Naive thymus-derived CD8-positive, alpha-beta T cell (primary cell): ENCODE results near the gene RANGAP1. TPM values are rescaled to one million over a fixed set of nuclear protein-coding genes. Genes with fewer than 3 reads are reported as not detected.

ENCODE experiments used
- ATAC-seq, 2 donors: fragments of 150-1000 bp; cut with Tn5 transposase in 1 of 2; sonication (Bioruptor Pico), chemical (Tn5 transposase) in 1 of 2; 1 replicate in 1 of 2; 2 replicates in 1 of 2; pipeline ENCODE4 v1.10.0; 2021; ENCODE audit warnings: mild to moderate bottlenecking in 2 of 2, moderate library complexity in 2 of 2
- POLR2A ChIA-PET: fragments of 350-600 bp; sonication (Branson Sonifier 250); formaldehyde crosslinking; loops from one replicate; lab custom pipeline; 2021; ENCODE audit warnings: antibody characterized with exemption; lab: Charles Lee
- DNase-seq, 10 donors: peaks; one replicate each; pipeline versions ENCODE4 v3.0.0 to v3.0.0-alpha.2; 2020 to 2022
- H3K27ac Mint-ChIP-seq, 10 donors: one replicate each; pipeline ENCODE4 v1.8.0; 2020 to 2022; ENCODE audit warnings: mild to moderate bottlenecking in 10 of 10, mixed read lengths in 10 of 10, moderate library complexity in 4 of 10, inconsistent platforms in 1 of 10
- H3K27me3 Mint-ChIP-seq, 5 donors: one replicate each; pipeline ENCODE4 v1.8.0; 2021 to 2022; ENCODE audit warnings: mixed read lengths in 5 of 5
- H3K36me3 Mint-ChIP-seq, 3 donors: one replicate each; pipeline ENCODE4 v1.8.0; 2020 to 2022; ENCODE audit warnings: mixed read lengths in 3 of 3, mild to moderate bottlenecking in 2 of 3, inconsistent platforms in 1 of 3
- H3K4me1 Mint-ChIP-seq, 4 donors: one replicate each; pipeline ENCODE4 v1.8.0; 2021 to 2022; ENCODE audit warnings: mixed read lengths in 4 of 4
- H3K4me3 Mint-ChIP-seq, 10 donors: one replicate each; pipeline ENCODE4 v1.8.0; 2020 to 2022; ENCODE audit warnings: mild to moderate bottlenecking in 10 of 10, mixed read lengths in 10 of 10, moderate library complexity in 6 of 10, inconsistent platforms in 1 of 10
- H3K9me3 Mint-ChIP-seq, 9 donors: one replicate each; pipeline ENCODE4 v1.8.0; 2020 to 2022; ENCODE audit warnings: mixed read lengths in 9 of 9, mild to moderate bottlenecking in 3 of 9, inconsistent platforms in 1 of 9, moderate library complexity in 1 of 9
- polyA plus RNA-seq, 3 donors: library from polyadenylated mRNA; unstranded; fragments of 300-500 nt; fragmentation: Illumina TruSeq; gene quantifications; one replicate each; pipeline ENCODE4 v1.2.3, GENCODE V29; 2021
- total RNA-seq, 8 experiments: library from RNA in 2 of 8; stranded (reverse) in 2 of 8; gene quantifications; one replicate each; pipeline ENCODE4 v1.2.3 and lab custom pipeline; 2021 to 2026

RANGAP1 gene
- total and polyA plus RNA-seq, 5 experiments from 2014 or later: 18.9 to 86.6 (median 30.1) TPM

DNA sequence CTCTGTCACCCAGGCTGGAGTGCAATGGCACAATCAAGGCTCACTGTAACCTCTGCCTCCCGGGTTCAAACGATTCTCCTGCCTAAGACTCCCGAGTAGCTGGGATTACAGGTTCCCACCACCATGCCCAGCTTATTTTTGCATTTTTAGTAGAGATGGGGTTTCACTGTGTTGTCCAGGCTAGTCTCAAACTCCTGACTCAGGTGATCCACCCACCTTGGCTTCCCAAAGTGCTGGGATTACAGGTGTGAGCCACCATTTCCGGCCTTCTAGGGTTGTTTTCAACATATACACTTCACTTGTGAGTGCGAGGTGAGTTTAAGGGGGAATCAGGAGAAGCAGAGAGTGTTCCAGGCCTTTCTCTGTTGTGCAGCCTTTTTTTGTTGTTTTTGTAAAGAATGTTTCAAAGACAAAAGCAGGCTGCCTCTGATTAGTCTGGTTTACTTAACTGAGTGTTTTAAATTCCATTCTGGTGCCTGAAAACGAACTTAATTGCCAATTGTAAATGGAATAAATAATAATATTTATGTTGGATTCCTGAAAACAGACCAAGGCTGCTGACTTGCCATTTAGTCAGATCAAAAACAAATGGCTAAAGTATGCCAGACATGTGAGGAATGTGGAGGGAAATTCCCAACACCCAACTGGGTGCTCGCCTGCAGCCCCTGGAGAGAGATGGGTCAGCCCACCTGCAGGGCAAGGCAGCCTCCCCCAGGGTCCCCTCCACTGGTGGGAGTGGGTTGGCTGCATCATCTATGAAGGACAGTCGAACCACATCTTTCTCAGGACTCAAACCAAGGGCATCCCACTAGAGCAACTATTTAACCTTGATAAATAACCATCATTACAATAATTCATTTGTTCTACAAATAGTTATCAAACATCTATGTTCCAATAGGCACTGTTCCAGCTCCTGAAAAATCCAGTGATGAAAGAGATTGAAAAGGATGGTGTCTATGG, 4.6 kb upstream of the RANGAP1 start:
- Mint-ChIP-seq H3K27me3 (no peaks in the 10 kb centered on the region), H3K27ac (peak overlapping the region in 1 of 10 donors; percentile 78), H3K4me3 (no peak overlapping the region), H3K4me1 (peaks cover 3 to 16% (median 10%) of the 10 kb centered on the region in 4 donors), H3K9me3 (no peaks in the 10 kb centered on the region), H3K36me3 (no peaks in the 10 kb centered on the region)
- DNase-seq (no peak), ATAC-seq (no peak)
- POLR2A ChIA-PET: interaction anchor here (0.7 kb wide), 1 partner anchor 100 kb away, joined by 3 read pairs; no protein-coding TSS in a partner anchor

DNA sequence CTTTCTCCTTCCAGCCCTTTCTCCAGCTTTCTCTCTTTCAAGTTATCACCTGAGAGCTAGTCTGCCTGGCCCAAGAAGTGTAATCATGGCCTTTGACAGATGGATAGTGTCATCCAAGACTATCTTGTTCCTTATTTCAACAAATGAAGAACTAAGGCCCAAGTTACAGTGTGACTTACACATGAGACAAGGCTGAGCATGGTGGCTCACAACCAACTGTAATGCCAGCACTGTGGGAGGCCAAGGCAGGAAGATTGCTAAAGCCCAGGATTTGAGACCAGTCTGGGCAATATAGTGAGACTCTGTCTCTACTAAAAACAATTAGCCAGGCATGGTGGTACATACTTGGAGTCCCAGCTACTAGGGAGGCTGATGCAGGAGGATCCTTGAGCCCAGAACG, 3.7 kb upstream of the RANGAP1 start:
- DNase-seq (no peak), ATAC-seq (no peak)
- peak overlapping the region in 6 of 10 donors; percentile 6 to 72 (median 49) for H3K27ac Mint-ChIP-seq
- POLR2A ChIA-PET: interaction anchor here (0.5 to 1.5 kb wide), 3 partner anchors 8 to 400 kb away, joined by 3 to 4 read pairs (median 4); no protein-coding TSS in a partner anchor
- peaks cover 0 to 2% (median 0%) of the 10 kb centered on the region in 3 donors for H3K36me3 Mint-ChIP-seq
- no peaks in the 10 kb centered on the region for H3K27me3 Mint-ChIP-seq
- no peaks in the 10 kb centered on the region for H3K9me3 Mint-ChIP-seq
- H3K4me1 Mint-ChIP-seq: peaks cover 3 to 24% (median 17%) of the 10 kb centered on the region in 4 donors
- H3K4me3 Mint-ChIP-seq: peak overlapping the region in 2 of 10 donors; percentile 19 to 51

DNA sequence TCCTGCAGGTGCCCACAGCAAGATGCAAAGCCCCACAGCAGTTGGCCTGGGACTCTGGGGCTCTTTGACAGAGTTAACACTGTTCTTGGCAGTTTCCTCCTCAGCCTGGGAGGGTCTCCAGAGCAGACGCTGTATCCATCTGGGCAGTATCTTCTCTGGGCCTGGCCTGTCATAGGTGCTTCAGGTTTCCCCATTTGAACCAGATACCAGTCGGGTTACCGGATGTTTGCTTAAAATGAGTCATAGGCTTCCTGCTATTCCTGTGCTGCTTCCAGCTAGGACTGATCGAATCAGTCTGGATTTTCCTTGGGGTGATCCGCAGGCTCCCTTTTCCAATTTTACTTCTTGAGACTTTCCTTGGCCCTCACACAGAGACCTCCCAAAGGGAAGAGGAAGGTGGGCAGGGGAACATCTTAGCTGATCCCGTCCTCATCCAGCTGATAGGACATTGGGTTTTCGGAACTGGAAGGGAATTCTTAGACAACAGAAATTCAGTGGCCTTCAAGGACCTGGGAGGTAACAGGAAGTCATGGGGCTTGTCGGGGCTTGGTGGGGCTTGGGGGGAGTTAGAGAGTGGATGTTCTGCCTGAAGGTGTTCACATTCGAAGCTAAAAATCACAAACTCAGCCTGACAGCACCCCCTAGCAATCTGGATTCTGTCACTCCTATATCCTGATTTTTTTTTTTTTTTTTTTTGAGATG, 2.4 kb upstream of the RANGAP1 start:
- no peaks in the 10 kb centered on the region for H3K27me3 Mint-ChIP-seq

DNA sequence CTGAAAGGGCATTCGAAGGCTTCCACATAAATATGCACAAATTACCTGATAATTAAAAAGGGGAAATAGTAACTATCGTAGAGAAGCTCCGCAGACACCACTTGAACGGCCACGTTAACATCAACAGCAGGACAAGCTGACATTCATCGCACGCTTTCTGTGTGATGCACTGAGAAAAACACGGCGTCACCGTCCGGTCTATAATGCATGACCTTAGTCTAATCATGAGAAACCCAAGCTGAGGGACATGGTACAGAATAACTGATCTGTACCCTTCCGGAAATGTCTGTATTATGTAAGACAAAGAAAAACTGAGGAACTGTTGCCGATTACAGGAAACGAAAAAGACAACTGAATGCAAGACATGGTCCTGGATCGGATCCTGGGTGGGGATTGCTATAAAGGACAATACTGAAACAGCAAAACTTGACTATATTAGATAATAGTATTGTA, 678 bp upstream of the RANGAP1 start:
- H3K9me3 Mint-ChIP-seq: no peaks in the 10 kb centered on the region
- POLR2A ChIA-PET: interaction anchor here (0.6 to 4.8 kb wide), 21 partner anchors 10 to 1967 kb away, joined by 3 to 112 read pairs (median 5); partner anchors contain the start of genes ACO2, CCDC134, DESI1 and PHF5A
- no peaks in the 10 kb centered on the region for H3K27me3 Mint-ChIP-seq
- peak overlapping the region; percentile 91 to 100 (median 99) for H3K27ac Mint-ChIP-seq
- H3K36me3 Mint-ChIP-seq: peaks cover 0 to 25% (median 2%) of the 10 kb centered on the region in 3 donors
- H3K4me3 Mint-ChIP-seq: peak overlapping the region; percentile 90 to 99 (median 96)
- peak; percentile 22 to 26 for ATAC-seq
- DNase-seq: peak in 4 of 10 donors; percentile 55 to 73 (median 64)
- peaks cover 9 to 38% (median 30%) of the 10 kb centered on the region in 4 donors for H3K4me1 Mint-ChIP-seq

More for the DNA sequence above, 2.4 kb upstream of the RANGAP1 start:
- H3K9me3 Mint-ChIP-seq: no peaks in the 10 kb centered on the region
- peak overlapping the region in 9 of 10 donors; percentile 20 to 78 (median 49) for H3K4me3 Mint-ChIP-seq
- H3K36me3 Mint-ChIP-seq: peaks cover 0 to 15% (median 2%) of the 10 kb centered on the region in 3 donors
- ATAC-seq (no peak), DNase-seq (no peak)
- POLR2A ChIA-PET: interaction anchor here (0.5 to 4.8 kb wide), 6 partner anchors 9 to 560 kb away, joined by 3 to 112 read pairs (median 5); partner anchors contain the start of genes TEF and ZC3H7B
- peak overlapping the region; percentile 24 to 91 (median 78) for H3K27ac Mint-ChIP-seq
- peaks cover 5 to 31% (median 21%) of the 10 kb centered on the region in 4 donors for H3K4me1 Mint-ChIP-seq

DNA sequence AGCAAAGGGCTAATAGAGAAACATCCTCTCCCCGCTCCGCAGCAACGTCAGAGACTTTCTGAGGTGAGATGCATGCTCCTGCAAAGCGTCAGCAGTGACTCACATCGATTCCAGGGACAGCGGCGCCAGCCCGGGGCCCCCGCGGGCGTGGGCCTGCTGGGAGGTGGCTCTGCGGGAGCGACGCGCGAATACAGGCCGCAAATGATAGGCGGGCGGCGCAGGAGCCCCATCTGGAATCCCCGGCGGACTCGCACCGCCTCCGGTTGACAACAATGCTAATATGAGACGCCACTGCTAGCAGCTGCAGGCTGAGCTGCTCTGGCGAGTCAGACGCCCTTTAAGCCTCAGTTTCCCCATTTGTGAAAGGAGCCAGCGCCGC, 557 bp downstream of the RANGAP1 start:
- POLR2A ChIA-PET: interaction anchor here (1.0 to 4.8 kb wide), 10 partner anchors 16 to 304 kb away, joined by 3 to 112 read pairs (median 12); partner anchors contain the start of genes ACO2, PHF5A, PMM1 and TEF
- peaks cover 14 to 47% (median 42%) of the 10 kb centered on the region in 4 donors for H3K4me1 Mint-ChIP-seq
- H3K9me3 Mint-ChIP-seq: no peaks in the 10 kb centered on the region
- H3K36me3 Mint-ChIP-seq: peaks cover 0 to 36% (median 2%) of the 10 kb centered on the region in 3 donors
- peak overlapping the region; percentile 90 to 99 (median 96) for H3K4me3 Mint-ChIP-seq
- no peaks in the 10 kb centered on the region for H3K27me3 Mint-ChIP-seq
- ATAC-seq (peak; percentile 40 to 52), DNase-seq (peak; percentile 64 to 87 (median 80))
- H3K27ac Mint-ChIP-seq: peak overlapping the region; percentile 91 to 100 (median 99)

DNA sequence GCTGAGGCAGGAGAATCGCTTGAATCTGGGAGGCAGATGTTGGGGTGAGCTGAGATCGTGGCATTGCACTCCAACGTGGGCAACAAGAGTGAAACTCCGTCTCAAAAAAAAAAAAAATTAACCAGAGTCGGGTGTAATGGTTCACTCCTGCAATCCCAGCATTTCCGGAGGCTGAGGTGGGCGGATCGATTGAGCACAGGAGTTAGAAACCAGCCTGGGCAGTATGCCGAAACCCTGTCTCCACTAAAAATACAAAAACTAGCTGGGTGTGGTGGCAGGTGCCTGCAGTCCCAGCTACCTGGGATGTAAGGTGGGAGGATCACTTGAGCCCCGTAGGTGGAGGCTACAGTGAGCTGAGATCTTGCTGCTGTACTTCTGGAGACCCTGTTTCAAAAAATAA, 1.5 kb downstream of the RANGAP1 start:
- no peak for ATAC-seq
- DNase-seq: no peak
- Mint-ChIP-seq H3K9me3 (no peaks in the 10 kb centered on the region), H3K4me1 (peaks cover 14 to 47% (median 44%) of the 10 kb centered on the region in 4 donors), H3K27ac (peak overlapping the region in 9 of 10 donors; percentile 43 to 100 (median 99)), H3K36me3 (peaks cover 0 to 46% (median 2%) of the 10 kb centered on the region in 3 donors), H3K4me3 (peak overlapping the region in 9 of 10 donors; percentile 16 to 99 (median 95)), H3K27me3 (no peaks in the 10 kb centered on the region)
- POLR2A ChIA-PET: interaction anchor here (0.5 to 4.8 kb wide), 5 partner anchors 17 to 337 kb away, joined by 3 to 112 read pairs (median 3); partner anchors contain the start of genes XRCC6 and ZC3H7B

DNA sequence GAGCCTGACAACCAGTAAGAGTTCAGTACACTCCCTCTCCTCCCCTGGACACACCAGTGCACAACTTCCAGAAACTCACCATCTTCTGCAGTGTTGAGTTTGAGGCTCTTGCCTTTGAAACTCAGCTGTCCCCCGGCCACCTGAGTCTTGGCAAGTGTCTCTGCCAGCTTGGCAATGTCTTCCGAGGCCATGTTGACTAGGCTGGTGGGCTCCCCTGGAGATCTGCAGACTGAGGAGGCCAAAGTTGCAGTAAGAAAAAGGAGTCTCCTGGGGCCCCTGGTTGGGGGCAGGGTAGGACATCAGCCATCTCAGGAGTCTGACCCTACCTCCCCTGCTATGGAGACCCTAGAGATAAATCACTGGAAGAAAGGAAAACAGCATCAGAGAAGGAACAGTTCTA, 5.1 kb downstream of the RANGAP1 start:
- no peak for ATAC-seq
- Mint-ChIP-seq H3K27ac (peak overlapping the region in 3 of 10 donors; percentile 3 to 57 (median 43)), H3K27me3 (no peaks in the 10 kb centered on the region), H3K4me3 (no peak overlapping the region), H3K9me3 (no peaks in the 10 kb centered on the region), H3K36me3 (peaks cover 0 to 79% (median 11%) of the 10 kb centered on the region in 3 donors), H3K4me1 (peaks cover 13 to 39% (median 32%) of the 10 kb centered on the region in 4 donors)
- no peak for DNase-seq
- POLR2A ChIA-PET: interaction anchor here (1.0 kb wide), 1 partner anchor 22 kb away, joined by 3 read pairs; no protein-coding TSS in a partner anchor

DNA sequence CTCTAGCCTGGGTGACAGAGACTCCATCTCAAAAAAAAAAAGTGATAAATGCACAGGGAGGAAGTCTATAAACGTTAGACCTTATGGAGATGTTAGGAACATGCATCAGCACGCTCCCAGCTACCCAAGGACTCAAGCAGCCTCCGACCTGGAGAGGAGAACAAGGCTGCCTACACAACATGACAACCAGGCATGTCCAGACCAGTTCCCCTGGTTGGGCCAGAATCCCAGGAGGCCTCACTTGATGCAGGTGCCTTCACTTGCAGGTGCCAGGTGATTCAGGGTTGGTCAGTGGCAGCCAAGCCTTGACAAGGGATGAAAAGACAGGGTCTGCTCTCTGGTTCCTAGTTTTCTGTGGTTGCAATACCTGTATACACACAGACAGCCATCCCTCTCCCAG, 5.9 kb downstream of the RANGAP1 start:
- peaks cover 0 to 87% (median 11%) of the 10 kb centered on the region in 3 donors for H3K36me3 Mint-ChIP-seq
- H3K4me3 Mint-ChIP-seq: no peak overlapping the region
- no peaks in the 10 kb centered on the region for H3K9me3 Mint-ChIP-seq
- H3K4me1 Mint-ChIP-seq: peaks cover 14 to 38% (median 27%) of the 10 kb centered on the region in 4 donors
- ATAC-seq (no peak), DNase-seq (no peak)
- POLR2A ChIA-PET: no interaction called here
- H3K27me3 Mint-ChIP-seq: no peaks in the 10 kb centered on the region
- peak overlapping the region in 2 of 10 donors; percentile 21 to 62 for H3K27ac Mint-ChIP-seq

DNA sequence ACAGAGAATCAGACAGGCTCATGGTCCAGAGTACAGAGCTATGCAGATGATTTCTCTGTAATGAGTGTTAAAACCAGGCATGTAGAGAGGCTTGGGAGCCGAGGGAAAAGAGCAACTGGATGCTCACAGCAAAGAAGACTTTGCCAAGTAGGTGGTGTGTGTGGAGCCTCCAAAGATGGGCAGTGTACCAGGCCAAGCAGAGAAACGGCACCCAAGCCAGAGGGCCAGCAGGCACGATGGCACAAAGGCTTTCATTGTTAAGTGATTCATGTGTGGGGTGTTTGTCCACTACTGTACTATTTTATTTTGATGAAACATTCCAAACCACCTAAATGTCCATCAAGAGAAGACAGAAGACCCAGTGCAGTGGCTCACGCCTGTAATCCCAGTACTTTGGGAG, 11.1 kb downstream of the RANGAP1 start:
- peak overlapping the region in 1 of 10 donors; percentile 75 for H3K27ac Mint-ChIP-seq
- H3K4me1 Mint-ChIP-seq: peaks cover 0 to 9% (median 1%) of the 10 kb centered on the region in 4 donors
- H3K27me3 Mint-ChIP-seq: no peaks in the 10 kb centered on the region
- POLR2A ChIA-PET: no interaction called here
- H3K4me3 Mint-ChIP-seq: no peak overlapping the region
- ATAC-seq (no peak), DNase-seq (no peak)
- peaks cover 0 to 91% (median 17%) of the 10 kb centered on the region in 3 donors for H3K36me3 Mint-ChIP-seq
- H3K9me3 Mint-ChIP-seq: no peaks in the 10 kb centered on the region

DNA sequence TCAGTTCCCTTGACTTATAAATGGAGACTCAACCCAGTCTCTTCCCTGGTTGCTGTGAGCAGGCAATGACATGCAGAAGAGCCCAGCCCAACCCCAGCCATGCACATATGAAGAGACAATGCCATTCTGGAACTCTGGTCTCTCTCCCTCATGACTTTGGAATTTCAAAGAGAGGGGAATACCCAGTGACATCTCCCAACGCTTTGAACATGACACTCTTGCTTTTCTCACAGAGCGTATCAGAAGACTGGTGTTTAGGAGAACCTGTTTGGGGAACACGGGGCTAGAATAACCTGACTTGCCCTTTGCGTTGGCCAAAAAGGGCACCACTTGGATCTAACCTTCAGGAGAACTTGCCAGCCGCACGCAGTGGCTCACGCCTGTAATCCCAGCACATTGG, 12.9 kb downstream of the RANGAP1 start:
- no peak for ATAC-seq
- POLR2A ChIA-PET: no interaction called here
- H3K4me3 Mint-ChIP-seq: no peak overlapping the region
- no peaks in the 10 kb centered on the region for H3K9me3 Mint-ChIP-seq
- no peaks in the 10 kb centered on the region for H3K27me3 Mint-ChIP-seq
- peaks cover 0 to 11% (median under 1%) of the 10 kb centered on the region in 4 donors for H3K4me1 Mint-ChIP-seq
- no peak for DNase-seq
- peaks cover 0 to 86% (median 14%) of the 10 kb centered on the region in 3 donors for H3K36me3 Mint-ChIP-seq
- H3K27ac Mint-ChIP-seq: peak overlapping the region in 2 of 10 donors; percentile 45 to 56

DNA sequence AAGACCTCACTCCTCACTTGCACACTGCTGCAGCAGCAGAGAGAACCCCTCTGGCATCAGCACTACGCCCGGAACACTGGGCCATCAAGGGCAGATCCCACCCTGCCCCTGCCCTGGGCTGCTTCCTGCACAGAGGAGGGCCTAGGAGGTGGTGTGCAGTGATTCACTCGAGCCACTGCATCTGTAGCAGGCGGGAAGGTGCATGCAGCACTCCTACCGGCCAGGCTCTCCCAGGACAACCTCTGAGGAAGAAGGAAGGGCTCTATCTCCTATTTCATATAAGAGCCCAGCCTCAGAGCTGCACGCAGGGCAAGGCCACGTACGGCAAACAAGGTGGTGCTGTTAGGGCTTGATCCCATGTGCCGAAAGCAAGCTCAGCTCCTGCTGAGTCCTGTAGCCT, 14.2 kb downstream of the RANGAP1 start:
- H3K4me3 Mint-ChIP-seq: no peak overlapping the region
- peak overlapping the region in 1 of 10 donors; percentile 45 for H3K27ac Mint-ChIP-seq
- peaks cover 0 to 88% (median 10%) of the 10 kb centered on the region in 3 donors for H3K36me3 Mint-ChIP-seq
- ATAC-seq (no peak), DNase-seq (no peak)
- H3K4me1 Mint-ChIP-seq: peaks cover 0 to 8% (median under 1%) of the 10 kb centered on the region in 4 donors
- H3K27me3 Mint-ChIP-seq: no peaks in the 10 kb centered on the region
- POLR2A ChIA-PET: interaction anchor here (1.9 kb wide), 1 partner anchor 15 kb away, joined by 5 read pairs; the partner anchor contains the start of gene RANGAP1
- H3K9me3 Mint-ChIP-seq: no peaks in the 10 kb centered on the region
